Measurements from ENCODE around the gene SRSF7.
A peak's percentile ranks its signal among the peaks of the same experiment; 100 is the strongest.
"Not testable (repeated sequence)": the region's sequence is repeated elsewhere in the genome, so short reads cannot be mapped to it uniquely, and the experiment has no call there.

Gene SRSF7

DNA sequence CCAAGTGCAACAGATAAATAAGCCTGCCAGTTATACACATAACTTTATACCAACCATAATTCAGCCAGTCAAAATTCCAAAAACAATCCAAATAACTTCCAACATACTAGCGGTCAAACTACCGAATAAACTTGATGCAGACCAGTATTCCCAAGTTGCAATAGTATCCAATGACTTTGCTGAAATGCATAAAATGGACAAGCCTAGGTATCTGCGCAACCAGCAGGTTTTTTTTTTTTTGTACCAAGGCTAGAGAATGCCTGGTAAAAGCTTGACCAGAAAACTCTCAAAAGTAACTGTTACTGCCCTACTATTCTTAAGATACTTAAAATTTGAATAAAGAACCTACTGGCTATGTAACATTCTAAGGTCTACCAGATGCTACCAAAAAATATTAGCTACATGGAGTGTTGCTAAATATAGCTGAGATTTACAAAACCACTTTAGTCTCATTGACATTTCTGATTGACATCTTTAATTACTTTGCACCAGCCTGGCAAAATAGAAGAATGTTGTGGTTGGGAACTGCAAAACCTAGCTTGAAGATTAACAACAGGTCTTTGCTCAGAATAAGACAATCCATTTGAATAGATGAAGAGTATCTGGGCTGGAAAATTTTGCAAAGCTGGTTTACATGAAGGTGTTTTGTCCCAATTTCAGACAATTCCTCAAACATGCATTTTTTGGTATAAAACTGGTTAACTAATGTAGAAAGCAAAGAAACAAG, 7.3 kb downstream of the SRSF7 start:
- Histone ChIP-seq H3K9ac (ENCODE audit: low read length in 2 of 2) (no peak overlapping the region), H3K27ac (ENCODE audit: low read length) (no peak overlapping the region), H3K9me3 (ENCODE audit: control insufficient read depth in 2 of 2, low read length in 2 of 2) (no peaks in the 10 kb centered on the region), H3K4me3 (ENCODE audit: low read length in 2 of 2) (no peak overlapping the region), H3K27me3 (ENCODE audit: control insufficient read depth in 1 of 2, insufficient read depth in 2 of 2, low read length in 2 of 2) (no peaks in the 10 kb centered on the region), H3K36me3 (ENCODE audit: control insufficient read depth in 2 of 2, insufficient read depth in 2 of 2, low read length in 2 of 2) (peaks cover 40 to 53% of the 10 kb centered on the region in 2 donors), H3K4me1 (ENCODE audit: control insufficient read depth, insufficient read depth, low read length) (peaks cover 6% of the 10 kb centered on the region)

DNA sequence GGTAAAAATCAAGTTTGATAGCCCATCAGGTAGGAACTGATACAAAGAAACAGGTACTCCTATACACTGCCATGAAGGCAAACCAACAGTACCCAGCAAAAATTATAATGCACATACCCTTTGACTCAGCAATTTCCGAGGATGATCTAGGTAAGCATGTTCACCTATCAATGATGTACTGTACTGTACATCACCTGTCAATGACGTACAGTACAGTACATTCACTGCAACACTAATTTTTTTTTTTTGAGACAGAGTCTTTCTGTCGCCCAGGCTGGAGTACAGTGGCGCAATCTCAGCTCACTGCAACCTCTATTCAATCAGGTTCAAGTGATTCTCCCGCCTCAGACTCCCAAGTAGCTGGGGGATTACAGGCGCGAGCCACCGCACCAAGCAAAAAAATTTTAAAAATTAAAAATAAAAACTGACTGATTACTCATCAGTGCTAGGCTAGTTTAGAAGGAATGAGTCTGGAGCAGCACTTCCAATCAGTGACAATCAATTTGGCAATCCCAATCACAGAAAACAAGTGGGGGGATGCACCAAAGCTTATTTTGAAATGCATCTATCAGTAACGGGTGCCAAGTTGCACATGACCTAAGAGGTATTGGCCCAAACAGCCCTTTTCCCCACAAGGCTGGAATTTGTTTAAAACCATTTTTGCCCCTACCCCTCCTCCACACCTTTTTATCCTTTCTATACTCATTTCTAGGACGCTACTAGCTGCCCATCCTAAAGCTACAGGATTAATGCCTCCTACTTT, 8.2 kb downstream of the SRSF7 start:
- Histone ChIP-seq H3K9ac (ENCODE audit: low read length in 2 of 2) (no peak overlapping the region), H3K9me3 (ENCODE audit: control insufficient read depth in 2 of 2, low read length in 2 of 2) (no peaks in the 10 kb centered on the region), H3K27me3 (ENCODE audit: control insufficient read depth in 1 of 2, insufficient read depth in 2 of 2, low read length in 2 of 2) (no peaks in the 10 kb centered on the region), H3K27ac (ENCODE audit: low read length) (no peak overlapping the region), H3K4me3 (ENCODE audit: low read length in 2 of 2) (no peak overlapping the region), H3K36me3 (ENCODE audit: control insufficient read depth in 2 of 2, insufficient read depth in 2 of 2, low read length in 2 of 2) (peaks cover 33 to 45% of the 10 kb centered on the region in 2 donors), H3K4me1 (ENCODE audit: control insufficient read depth, insufficient read depth, low read length) (peaks cover 5% of the 10 kb centered on the region)

- H3K27me3 ChIP-seq (ENCODE audit: control insufficient read depth in 1 of 2, insufficient read depth in 2 of 2, low read length in 2 of 2) = no peaks in the 10 kb centered on the region
- no peak overlapping the region for H3K9ac ChIP-seq (ENCODE audit: low read length in 2 of 2)
- H3K27ac ChIP-seq (ENCODE audit: low read length) = peak overlapping the region; percentile 6
- peaks cover 3% of the 10 kb centered on the region for H3K4me1 ChIP-seq (ENCODE audit: control insufficient read depth, insufficient read depth, low read length)
- H3K9me3 ChIP-seq (ENCODE audit: control insufficient read depth in 2 of 2, low read length in 2 of 2) = no peaks in the 10 kb centered on the region
- peaks cover 26 to 30% of the 10 kb centered on the region in 2 donors for H3K36me3 ChIP-seq (ENCODE audit: control insufficient read depth in 2 of 2, insufficient read depth in 2 of 2, low read length in 2 of 2)
- no peak overlapping the region for H3K4me3 ChIP-seq (ENCODE audit: low read length in 2 of 2)
Measured at GRCh38 chr2:38740851-38741731, 10.1 kb downstream of the SRSF7 start.

GRCh38 chr2:38739524-38739923, 11.6 kb downstream of the SRSF7 start:
- peaks cover 11 to 17% of the 10 kb centered on the region in 2 donors for H3K36me3 ChIP-seq (ENCODE audit: control insufficient read depth in 2 of 2, insufficient read depth in 2 of 2, low read length in 2 of 2)
- H3K27me3 ChIP-seq (ENCODE audit: control insufficient read depth in 1 of 2, insufficient read depth in 2 of 2, low read length in 2 of 2) = no peaks in the 10 kb centered on the region
- peaks cover 3% of the 10 kb centered on the region for H3K4me1 ChIP-seq (ENCODE audit: control insufficient read depth, insufficient read depth, low read length)
- no peak overlapping the region for H3K9ac ChIP-seq (ENCODE audit: low read length in 2 of 2)
- H3K4me3 ChIP-seq (ENCODE audit: low read length in 2 of 2) = no peak overlapping the region
- H3K27ac ChIP-seq (ENCODE audit: low read length) = no peak overlapping the region
- H3K9me3 ChIP-seq (ENCODE audit: control insufficient read depth in 2 of 2, low read length in 2 of 2) = no peaks in the 10 kb centered on the region

- H3K9me3 ChIP-seq (ENCODE audit: control insufficient read depth in 2 of 2, low read length in 2 of 2) = no peaks in the 10 kb centered on the region
- no peaks in the 10 kb centered on the region for H3K27me3 ChIP-seq (ENCODE audit: control insufficient read depth in 1 of 2, insufficient read depth in 2 of 2, low read length in 2 of 2)
- H3K4me1 ChIP-seq (ENCODE audit: control insufficient read depth, insufficient read depth, low read length) = peaks cover 6% of the 10 kb centered on the region
- no peak overlapping the region for H3K4me3 ChIP-seq (ENCODE audit: low read length in 2 of 2)
- no peak overlapping the region for H3K9ac ChIP-seq (ENCODE audit: low read length in 2 of 2)
- peaks cover 10 to 13% of the 10 kb centered on the region in 2 donors for H3K36me3 ChIP-seq (ENCODE audit: control insufficient read depth in 2 of 2, insufficient read depth in 2 of 2, low read length in 2 of 2)
- H3K27ac ChIP-seq (ENCODE audit: low read length) = peak overlapping the region; percentile 41
Measured at GRCh38 chr2:38737925-38738324, 13.2 kb downstream of the SRSF7 start.

- not testable (repeated sequence) for H3K27me3 ChIP-seq (ENCODE audit: control insufficient read depth in 1 of 2, insufficient read depth in 2 of 2, low read length in 2 of 2); H3K4me1 ChIP-seq (ENCODE audit: control insufficient read depth, insufficient read depth, low read length); H3K9me3 ChIP-seq (ENCODE audit: control insufficient read depth in 2 of 2, low read length in 2 of 2); H3K9ac ChIP-seq (ENCODE audit: low read length in 2 of 2); H3K4me3 ChIP-seq (ENCODE audit: low read length in 2 of 2)
- H3K36me3 ChIP-seq (ENCODE audit: control insufficient read depth in 2 of 2, insufficient read depth in 2 of 2, low read length in 2 of 2) = peaks cover 10 to 15% of the 10 kb centered on the region in 2 donors
- peak overlapping the region; percentile 41 for H3K27ac ChIP-seq (ENCODE audit: low read length)
Measured at GRCh38 chr2:38737000-38737698, 14.0 kb downstream of the SRSF7 start.

DNA sequence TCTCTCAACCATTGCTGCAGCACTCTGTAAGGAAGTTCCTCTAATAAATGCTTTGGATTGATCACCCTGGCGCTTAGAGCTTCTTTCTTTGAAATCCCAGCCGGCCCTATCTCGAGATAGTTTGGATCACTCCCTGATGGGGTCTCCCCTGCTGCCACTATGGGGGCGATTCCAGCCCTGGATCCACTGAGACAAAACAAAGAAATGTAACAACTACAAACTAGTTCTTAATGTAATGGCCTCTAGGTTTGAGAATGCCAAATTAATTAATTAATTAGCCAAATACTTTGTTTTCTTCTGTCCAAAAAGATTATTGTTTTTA, 15.2 kb downstream of the SRSF7 start:
- H3K4me1 ChIP-seq (ENCODE audit: control insufficient read depth, insufficient read depth, low read length) = peaks cover 6% of the 10 kb centered on the region

GRCh38 chr2:38734299-38735058, 16.7 kb downstream of the SRSF7 start:
- H3K9me3 ChIP-seq (ENCODE audit: control insufficient read depth in 2 of 2, low read length in 2 of 2) = no peaks in the 10 kb centered on the region
- H3K9ac ChIP-seq (ENCODE audit: low read length in 2 of 2) = no peak overlapping the region
- peaks cover 18 to 23% of the 10 kb centered on the region in 2 donors for H3K36me3 ChIP-seq (ENCODE audit: control insufficient read depth in 2 of 2, insufficient read depth in 2 of 2, low read length in 2 of 2)
- no peak overlapping the region for H3K4me3 ChIP-seq (ENCODE audit: low read length in 2 of 2)
- H3K27ac ChIP-seq (ENCODE audit: low read length) = no peak overlapping the region
- no peaks in the 10 kb centered on the region for H3K27me3 ChIP-seq (ENCODE audit: control insufficient read depth in 1 of 2, insufficient read depth in 2 of 2, low read length in 2 of 2)
- H3K4me1 ChIP-seq (ENCODE audit: control insufficient read depth, insufficient read depth, low read length) = peaks cover 6% of the 10 kb centered on the region

More for the DNA sequence above, 15.2 kb downstream of the SRSF7 start:
- Histone ChIP-seq H3K36me3 (ENCODE audit: control insufficient read depth in 2 of 2, insufficient read depth in 2 of 2, low read length in 2 of 2) (peaks cover 13 to 16% of the 10 kb centered on the region in 2 donors), H3K27ac (ENCODE audit: low read length) (no peak overlapping the region), H3K4me3 (ENCODE audit: low read length in 2 of 2) (no peak overlapping the region), H3K27me3 (ENCODE audit: control insufficient read depth in 1 of 2, insufficient read depth in 2 of 2, low read length in 2 of 2) (no peaks in the 10 kb centered on the region), H3K9ac (ENCODE audit: low read length in 2 of 2) (no peak overlapping the region), H3K9me3 (ENCODE audit: control insufficient read depth in 2 of 2, low read length in 2 of 2) (no peaks in the 10 kb centered on the region)

DNA sequence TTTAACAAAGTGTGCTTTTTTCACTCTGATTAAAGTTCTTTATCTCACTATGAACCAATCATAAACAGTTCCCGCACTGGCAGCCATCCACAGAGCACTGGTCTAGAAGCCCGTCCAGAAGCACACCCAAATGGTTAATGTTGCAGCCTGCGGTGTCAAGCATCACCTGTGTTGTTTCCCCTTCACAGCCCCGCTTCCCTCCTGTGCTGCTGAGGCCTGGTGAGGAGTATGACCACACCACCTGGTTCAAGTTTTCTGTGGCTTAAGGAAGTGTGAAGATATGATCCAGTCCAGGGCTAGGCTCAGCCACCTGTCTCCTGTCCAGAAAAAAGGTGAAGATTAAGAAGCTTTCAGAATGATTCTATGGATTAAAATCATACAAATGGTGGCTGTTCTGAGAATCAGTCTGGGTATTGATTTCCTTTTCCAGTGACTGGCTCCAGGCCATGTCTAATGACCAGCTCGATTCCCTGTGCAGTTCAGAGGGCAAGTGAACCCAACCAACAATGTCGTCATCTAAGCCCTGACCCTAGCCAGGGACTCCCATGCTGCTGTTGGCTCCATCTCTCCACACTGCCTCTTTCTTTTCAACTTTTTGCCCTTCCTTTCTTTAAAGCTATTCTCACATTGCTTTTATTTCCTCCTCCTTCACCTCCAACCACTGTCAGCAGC, 17.7 kb downstream of the SRSF7 start:
- Histone ChIP-seq H3K4me3 (ENCODE audit: low read length in 2 of 2) (no peak overlapping the region), H3K27me3 (ENCODE audit: control insufficient read depth in 1 of 2, insufficient read depth in 2 of 2, low read length in 2 of 2) (no peaks in the 10 kb centered on the region), H3K4me1 (ENCODE audit: control insufficient read depth, insufficient read depth, low read length) (peaks cover 6% of the 10 kb centered on the region), H3K27ac (ENCODE audit: low read length) (no peak overlapping the region), H3K36me3 (ENCODE audit: control insufficient read depth in 2 of 2, insufficient read depth in 2 of 2, low read length in 2 of 2) (peaks cover 20 to 25% of the 10 kb centered on the region in 2 donors), H3K9me3 (ENCODE audit: control insufficient read depth in 2 of 2, low read length in 2 of 2) (no peaks in the 10 kb centered on the region), H3K9ac (ENCODE audit: low read length in 2 of 2) (no peak overlapping the region)
